ENCODE results near the gene NBEA. TPM values are rescaled to one million over a fixed set of nuclear protein-coding genes. Genes with fewer than 3 reads are reported as not detected.

Gene NBEA
- total RNA-seq, 3 donors from 2014 or later, result 3.5 to 27.2 (median 5.2) TPM

DNA sequence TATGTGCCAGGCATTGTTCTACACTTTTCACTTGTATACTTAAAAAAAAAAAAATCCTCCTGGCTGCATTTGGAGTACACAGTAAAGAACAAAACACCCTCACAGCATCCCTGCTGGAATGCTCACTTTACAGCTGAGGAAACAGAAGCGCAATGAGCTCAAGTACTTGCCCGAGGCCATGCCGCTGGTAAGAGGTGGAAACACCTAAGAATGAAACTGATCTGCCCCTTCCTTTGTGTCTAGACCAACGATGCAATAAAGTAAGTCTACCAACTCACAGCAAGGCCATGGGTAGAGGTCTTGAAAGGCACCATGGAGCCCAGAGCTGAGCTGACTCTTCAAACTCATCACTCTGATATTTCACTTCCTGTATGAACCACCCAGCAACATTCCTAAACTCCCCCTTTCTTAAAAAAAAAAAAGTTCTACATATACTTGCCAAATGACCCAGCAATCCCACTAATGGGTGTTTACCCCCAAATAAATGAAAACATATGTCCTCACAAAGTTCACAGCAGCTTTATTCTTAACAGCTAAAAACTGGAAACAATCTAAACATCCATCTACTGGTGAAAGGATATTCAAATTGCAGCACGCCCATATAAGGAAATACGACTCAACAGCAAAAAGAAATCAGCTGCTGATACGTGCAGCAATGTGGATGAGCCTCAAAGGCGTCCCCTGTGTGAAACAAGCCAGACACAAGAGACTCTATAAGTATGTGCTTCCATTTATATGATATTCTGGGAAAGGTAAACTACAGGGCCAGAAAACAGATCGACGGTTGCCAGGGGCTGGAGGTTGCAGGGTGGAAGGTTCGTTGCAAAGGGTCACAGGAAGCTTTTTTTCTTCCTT, 771.1 kb downstream of the NBEA start:
- no peaks in the 10 kb centered on the region for H3K4me1 ChIP-seq (ENCODE audit: low read depth)
- no peaks in the 10 kb centered on the region for H3K9me3 ChIP-seq
- H3K4me3 ChIP-seq, result no peak overlapping the region
- intact Hi-C loops (cut with DNase I, micrococcal nuclease), result no loop called here
- TF ChIP-seq, protein P1, sequence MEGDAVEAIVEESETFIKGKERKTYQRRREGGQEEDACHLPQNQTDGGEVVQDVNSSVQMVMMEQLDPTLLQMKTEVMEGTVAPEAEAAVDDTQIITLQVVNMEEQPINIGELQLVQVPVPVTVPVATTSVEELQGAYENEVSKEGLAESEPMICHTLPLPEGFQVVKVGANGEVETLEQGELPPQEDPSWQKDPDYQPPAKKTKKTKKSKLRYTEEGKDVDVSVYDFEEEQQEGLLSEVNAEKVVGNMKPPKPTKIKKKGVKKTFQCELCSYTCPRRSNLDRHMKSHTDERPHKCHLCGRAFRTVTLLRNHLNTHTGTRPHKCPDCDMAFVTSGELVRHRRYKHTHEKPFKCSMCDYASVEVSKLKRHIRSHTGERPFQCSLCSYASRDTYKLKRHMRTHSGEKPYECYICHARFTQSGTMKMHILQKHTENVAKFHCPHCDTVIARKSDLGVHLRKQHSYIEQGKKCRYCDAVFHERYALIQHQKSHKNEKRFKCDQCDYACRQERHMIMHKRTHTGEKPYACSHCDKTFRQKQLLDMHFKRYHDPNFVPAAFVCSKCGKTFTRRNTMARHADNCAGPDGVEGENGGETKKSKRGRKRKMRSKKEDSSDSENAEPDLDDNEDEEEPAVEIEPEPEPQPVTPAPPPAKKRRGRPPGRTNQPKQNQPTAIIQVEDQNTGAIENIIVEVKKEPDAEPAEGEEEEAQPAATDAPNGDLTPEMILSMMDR (IDR thresholded peaks at IDR 0.05), result no peak
- H3K36me3 ChIP-seq (ENCODE audit: low read depth), result no peaks in the 10 kb centered on the region
- ATAC-seq, result no peak
- no peak for DNase-seq

DNA sequence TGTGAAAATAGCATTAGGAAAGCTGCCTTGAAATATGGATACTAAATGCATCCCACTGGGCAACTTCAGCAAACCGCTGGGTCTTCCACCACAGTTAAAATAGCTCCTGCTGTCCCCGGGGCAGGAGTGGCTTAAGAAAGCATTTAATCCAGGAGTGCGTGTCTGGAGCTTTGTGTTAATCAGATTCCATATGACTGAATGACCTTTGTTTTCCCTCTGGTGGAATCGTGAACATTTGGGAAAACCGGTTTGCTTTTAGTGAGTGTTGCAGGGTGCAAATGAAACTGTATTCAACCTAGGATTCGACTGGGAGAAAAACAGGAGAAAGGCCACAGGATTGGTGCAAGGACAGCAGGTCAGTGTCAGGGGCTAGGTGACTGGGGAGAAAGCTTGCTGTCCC, 772.1 kb downstream of the NBEA start:
- TF ChIP-seq, protein P1 (IDR thresholded peaks at IDR 0.05), result no peak
- Histone ChIP-seq H3K36me3 (ENCODE audit: low read depth) (no peaks in the 10 kb centered on the region), H3K4me1 (ENCODE audit: low read depth) (no peaks in the 10 kb centered on the region), H3K9me3 (no peaks in the 10 kb centered on the region), H3K4me3 (no peak overlapping the region)
- ATAC-seq (no peak), DNase-seq (no peak)
- intact Hi-C loops (cut with DNase I, micrococcal nuclease), result no loop called here

DNA sequence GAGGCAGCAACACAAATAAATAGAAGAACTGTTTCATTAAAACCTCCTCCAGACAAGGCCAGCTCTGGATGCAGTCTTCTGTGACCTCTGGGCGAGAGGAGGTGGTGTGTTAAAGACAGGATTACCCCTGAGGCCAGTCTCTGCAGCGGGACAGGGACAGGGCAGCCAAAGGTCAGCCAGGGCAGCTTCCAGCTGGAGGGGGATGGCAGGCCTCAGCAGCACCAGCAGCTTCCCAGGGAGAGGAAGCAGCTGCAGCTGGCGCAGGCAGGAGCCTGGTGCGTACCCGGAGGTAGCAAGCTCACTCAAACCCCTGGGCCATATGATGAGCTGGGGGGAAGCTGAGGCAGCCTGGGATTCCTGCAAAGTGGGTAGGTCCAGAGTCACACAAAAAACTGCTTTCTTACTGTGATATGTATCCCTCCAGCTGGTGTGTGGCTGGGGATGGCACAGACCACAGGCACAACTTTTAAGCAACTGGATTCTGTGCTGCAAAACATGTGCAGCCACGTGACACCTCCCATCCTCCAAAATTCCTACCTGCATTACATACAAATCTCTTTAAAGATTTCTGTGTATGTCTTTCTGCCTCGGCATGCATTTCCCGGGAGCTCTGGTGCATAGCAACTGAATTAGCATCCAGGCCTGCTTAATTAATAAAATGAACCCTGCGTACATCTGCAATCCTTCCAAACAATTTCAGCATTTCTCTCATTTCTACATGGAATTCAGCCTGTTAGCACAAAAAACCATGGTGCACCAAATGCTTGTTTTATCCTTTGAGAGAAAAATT, 772.7 kb downstream of the NBEA start:
- Histone ChIP-seq H3K4me1 (ENCODE audit: low read depth) (no peaks in the 10 kb centered on the region), H3K4me3 (no peak overlapping the region), H3K9me3 (no peaks in the 10 kb centered on the region), H3K36me3 (ENCODE audit: low read depth) (no peaks in the 10 kb centered on the region)
- no peak for DNase-seq
- no peak for ATAC-seq
- TF ChIP-seq, protein P1 (IDR thresholded peaks at IDR 0.05), result no peak
- intact Hi-C loops (cut with DNase I, micrococcal nuclease), result no loop called here

DNA sequence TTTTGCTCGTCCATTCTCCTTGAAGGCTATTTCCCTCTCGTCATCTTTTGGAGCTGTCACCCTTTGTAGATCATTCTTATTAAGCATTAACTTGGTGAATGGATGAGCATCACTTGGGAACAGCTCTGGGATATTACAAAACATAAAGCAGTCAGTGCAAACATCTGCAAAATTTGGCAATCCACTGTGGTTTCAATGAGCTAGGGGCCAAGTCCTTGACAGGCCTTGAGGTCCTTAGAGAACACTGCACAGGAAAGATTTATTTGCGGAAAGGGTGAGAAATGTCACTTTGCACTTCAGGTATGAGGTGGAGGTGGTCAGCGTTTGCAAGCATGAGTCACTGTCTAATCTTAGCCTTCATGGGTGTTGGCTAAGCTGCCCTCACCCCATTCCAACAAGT, 774.1 kb downstream of the NBEA start:
- H3K9me3 ChIP-seq, result no peaks in the 10 kb centered on the region
- no peak for ATAC-seq
- H3K4me1 ChIP-seq (ENCODE audit: low read depth), result no peaks in the 10 kb centered on the region
- H3K4me3 ChIP-seq, result no peak overlapping the region
- intact Hi-C loops (cut with DNase I, micrococcal nuclease), result no loop called here
- TF ChIP-seq, protein P1 (IDR thresholded peaks at IDR 0.05), result no peak
- DNase-seq, result no peak
- H3K36me3 ChIP-seq (ENCODE audit: low read depth), result no peaks in the 10 kb centered on the region

DNA sequence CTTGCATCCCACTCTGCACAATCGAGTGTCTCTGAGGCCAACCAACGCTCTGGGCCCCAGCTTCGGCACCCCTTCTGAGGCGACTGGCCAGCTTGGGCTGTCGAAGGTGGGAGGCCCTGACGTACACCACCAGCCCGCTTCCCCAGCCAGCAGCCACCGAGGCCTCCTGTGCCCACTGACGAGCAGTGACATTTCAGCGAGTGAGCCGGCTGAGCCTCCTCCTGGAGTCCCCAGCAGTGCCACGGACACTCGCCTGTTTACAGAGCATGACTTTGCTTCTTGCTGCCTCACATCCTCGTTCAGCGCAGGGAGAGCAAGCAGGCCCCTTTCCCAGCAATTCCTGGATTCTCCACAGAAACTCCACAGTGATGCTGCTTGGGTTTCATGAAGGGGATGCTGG, 774.7 kb downstream of the NBEA start:
- no peak for DNase-seq
- no peak for ATAC-seq
- no peaks in the 10 kb centered on the region for H3K9me3 ChIP-seq
- intact Hi-C loops (cut with DNase I, micrococcal nuclease), result no loop called here
- H3K36me3 ChIP-seq (ENCODE audit: low read depth), result no peaks in the 10 kb centered on the region
- no peaks in the 10 kb centered on the region for H3K4me1 ChIP-seq (ENCODE audit: low read depth)
- no peak overlapping the region for H3K4me3 ChIP-seq
- TF ChIP-seq, protein P1 (IDR thresholded peaks at IDR 0.05), result no peak
